SK-N-MC (cell line): ENCODE measurements around the gene PLLP.
"Not testable (repeated sequence)": the region's sequence is repeated elsewhere in the genome, so short reads cannot be mapped to it uniquely, and the experiment has no call there.

ENCODE experiments used
- DNase-seq: peaks from one replicate; pipeline ENCODE4 v3.0.0-alpha.2; 2011; ENCODE audit warnings: low read depth, low spot score
- H3K27ac ChIP-seq: fragments of 200-600 bp; sonication (generic); 2 replicates; pipeline ENCODE4 v1.5.1; 2016; ENCODE audit warnings: mixed run types
- H3K36me3 ChIP-seq: fragments of 200-600 bp; sonication (generic); 2 replicates; pipeline ENCODE4 v1.6.1; 2017; ENCODE audit warnings: antibody characterized with exemption, low read length, mixed read lengths; ENCODE audit not compliant: insufficient read depth
- H3K4me3 ChIP-seq: fragments of 200-600 bp; sonication (generic); 2 replicates; pipeline ENCODE4 v1.5.1; 2016
- H3K9ac ChIP-seq: fragments of 200-600 bp; sonication (generic); 2 replicates; pipeline ENCODE4 v1.8.0; 2017; ENCODE audit warnings: mixed run types, mixed read lengths; ENCODE audit not compliant: insufficient read length
- H3K9me3 ChIP-seq: fragments of 200-600 bp; sonication (generic); 2 replicates; pipeline ENCODE4 v1.6.1; 2017; ENCODE audit warnings: low read depth, mild to moderate bottlenecking, antibody characterized with exemption, low read length, moderate library complexity, mixed read lengths
- EZH2 ChIP-seq: fragments of 200-600 bp; sonication (generic); IDR thresholded peaks from one replicate; pipeline ENCODE4 v1.6.1; 2017; ENCODE audit warnings: antibody characterized with exemption
- FOXP2 ChIP-seq: optimal IDR thresholded peaks from 2 replicates; pipeline ENCODE3; 2011; ENCODE audit warnings: mild to moderate bottlenecking, moderate library complexity; ENCODE audit not compliant: insufficient read depth; ENCODE audit errors: extremely low read length, control extremely low read depth
- POLR2AphosphoS5 ChIP-seq: IDR thresholded peaks from 2 replicates; pipeline ENCODE4 v1.6.1; 2012; ENCODE audit warnings: mild to moderate bottlenecking, low read depth, low read length, borderline replicate concordance

The PLLP gene

GRCh38 chr16:57270221-57271062 is 14.0 kb downstream of the PLLP start:
- TF ChIP-seq POLR2AphosphoS5: no peak
- no peak for TF ChIP-seq EZH2
- TF ChIP-seq FOXP2: no peak
- no peak overlapping the region for H3K4me3 ChIP-seq
- no peak overlapping the region for H3K9ac ChIP-seq
- no peak for DNase-seq
- no peaks in the 10 kb centered on the region for H3K9me3 ChIP-seq
- no peaks in the 10 kb centered on the region for H3K36me3 ChIP-seq
- no peak overlapping the region for H3K27ac ChIP-seq

GRCh38 chr16:57268804-57269800 is 15.4 kb downstream of the PLLP start:
- Histone ChIP-seq H3K9me3 (no peaks in the 10 kb centered on the region), H3K9ac (no peak overlapping the region), H3K27ac (no peak overlapping the region), H3K4me3 (no peak overlapping the region), H3K36me3 (no peaks in the 10 kb centered on the region)
- DNase-seq: no peak
- TF ChIP-seq POLR2AphosphoS5: no peak
- TF ChIP-seq FOXP2: no peak
- no peak for TF ChIP-seq EZH2

DNA sequence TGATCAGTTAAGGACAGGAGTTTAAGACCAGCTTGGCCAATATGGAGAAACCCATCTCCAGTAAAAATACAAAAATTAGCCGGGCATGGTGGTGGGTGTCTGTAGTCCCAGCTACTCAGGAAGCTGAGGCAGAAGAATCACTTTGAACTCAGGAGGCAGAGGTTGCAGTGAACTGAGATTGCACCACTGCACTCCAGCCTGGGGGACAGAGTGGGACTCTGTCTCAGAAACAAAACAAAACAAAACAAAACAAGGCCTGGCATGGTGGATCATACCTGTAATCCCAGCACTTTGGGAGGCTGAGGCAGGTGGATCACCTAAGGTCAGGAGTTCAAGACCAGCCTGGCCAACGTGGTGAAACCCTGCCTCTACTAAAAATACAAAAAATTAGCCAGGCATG is 17.1 kb downstream of the PLLP start:
- H3K9me3 ChIP-seq, H3K27ac ChIP-seq, H3K4me3 ChIP-seq: not testable (repeated sequence)

DNA sequence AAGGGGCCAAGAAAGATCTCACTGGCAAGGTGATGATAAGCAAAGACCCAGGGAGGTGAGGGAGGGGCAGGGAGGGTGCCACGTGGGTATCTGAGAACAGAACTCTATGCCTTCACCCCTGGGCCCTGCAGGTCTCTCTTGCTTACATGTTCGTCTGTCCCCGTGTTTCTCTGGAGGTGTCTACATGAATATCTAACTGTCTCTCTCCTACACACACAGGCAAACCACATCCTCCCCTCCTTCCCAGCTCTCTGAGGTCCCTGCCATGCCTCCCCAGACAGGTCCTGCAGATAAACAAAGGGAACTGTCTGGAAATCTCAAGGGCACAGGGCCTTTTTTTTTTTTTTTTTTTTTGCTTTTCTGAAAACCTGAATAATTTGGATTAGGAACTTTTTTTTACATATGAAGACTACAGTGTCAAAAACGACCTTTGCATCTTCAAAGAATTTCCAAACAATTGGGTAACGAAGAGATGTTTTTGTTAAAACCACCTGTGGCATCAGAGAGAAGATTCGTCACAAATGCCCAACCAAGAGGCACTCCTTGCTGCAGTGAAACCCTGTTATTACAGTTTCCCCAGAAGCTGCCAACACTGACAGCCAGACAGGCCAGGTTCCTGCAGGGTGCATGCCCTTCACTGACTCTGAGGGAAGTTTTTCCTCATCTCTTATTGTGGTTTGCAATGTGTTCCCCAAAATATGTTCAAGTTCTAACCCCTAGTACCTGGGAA is 17.8 kb downstream of the PLLP start:
- no peak for DNase-seq

More for the DNA sequence above, 17.1 kb downstream of the PLLP start:
- H3K36me3 ChIP-seq, DNase-seq, H3K9ac ChIP-seq: not testable (repeated sequence)

DNA sequence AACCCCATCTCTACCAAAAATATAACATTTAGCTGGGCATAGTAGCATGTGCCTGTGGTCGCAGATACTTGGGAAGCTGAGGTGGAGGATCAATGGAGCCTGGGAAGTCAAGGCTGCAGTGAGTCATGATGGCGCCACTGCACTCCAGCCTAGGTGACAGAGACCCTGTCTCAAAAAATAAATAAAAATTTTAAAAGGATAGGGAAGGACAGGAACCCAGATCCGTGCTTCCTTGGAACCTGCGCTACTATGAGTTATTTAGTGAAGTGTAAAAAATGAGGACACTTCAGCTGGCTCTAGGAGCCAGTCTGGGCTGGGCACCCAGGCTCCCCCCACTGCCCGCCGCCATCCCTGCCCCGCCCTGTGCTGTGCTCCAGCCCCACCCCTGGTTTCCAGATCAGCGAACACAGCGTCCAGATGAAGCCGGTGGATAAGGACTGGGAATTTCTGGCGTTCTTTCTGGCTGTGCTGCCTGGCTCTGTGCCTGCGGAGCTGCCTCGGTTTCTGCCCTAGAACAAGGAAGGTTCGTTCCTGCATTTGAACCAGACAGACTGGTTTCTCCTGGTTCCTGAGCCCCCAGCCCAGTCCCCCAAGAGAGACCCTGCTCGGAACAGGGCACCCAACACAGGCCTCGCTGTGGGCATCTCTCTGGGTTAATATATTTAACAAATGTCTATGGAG is 18.5 kb downstream of the PLLP start:
- Histone ChIP-seq H3K9me3 (no peaks in the 10 kb centered on the region), H3K9ac (no peak overlapping the region), H3K36me3 (no peaks in the 10 kb centered on the region), H3K27ac (no peak overlapping the region), H3K4me3 (no peak overlapping the region)
- TF ChIP-seq POLR2AphosphoS5: no peak
- no peak for TF ChIP-seq FOXP2
- TF ChIP-seq EZH2: no peak
- DNase-seq: no peak

More for the DNA sequence above, 17.8 kb downstream of the PLLP start:
- no peak overlapping the region for H3K27ac ChIP-seq
- H3K36me3 ChIP-seq: no peaks in the 10 kb centered on the region
- no peak overlapping the region for H3K4me3 ChIP-seq
- H3K9ac ChIP-seq: no peak overlapping the region
- TF ChIP-seq POLR2AphosphoS5 (no peak), EZH2 (no peak), FOXP2 (no peak)
- no peaks in the 10 kb centered on the region for H3K9me3 ChIP-seq

GRCh38 chr16:57264950-57265371 is 19.5 kb downstream of the PLLP start:
- no peak for DNase-seq

GRCh38 chr16:57264381-57264780 is 20.1 kb downstream of the PLLP start:
- Histone ChIP-seq H3K27ac (no peak overlapping the region), H3K4me3 (no peak overlapping the region), H3K9me3 (no peaks in the 10 kb centered on the region), H3K36me3 (no peaks in the 10 kb centered on the region), H3K9ac (no peak overlapping the region)
- TF ChIP-seq FOXP2 (no peak), POLR2AphosphoS5 (no peak), EZH2 (no peak)
- DNase-seq: no peak

More at GRCh38 chr16:57264950-57265371, 19.5 kb downstream of the PLLP start:
- Histone ChIP-seq H3K9me3 (no peaks in the 10 kb centered on the region), H3K27ac (no peak overlapping the region), H3K36me3 (no peaks in the 10 kb centered on the region), H3K4me3 (no peak overlapping the region), H3K9ac (no peak overlapping the region)
- no peak for TF ChIP-seq POLR2AphosphoS5
- no peak for TF ChIP-seq EZH2
- no peak for TF ChIP-seq FOXP2
